KMS-11 (cell line): ENCODE results near the gene TDRD7.

Source experiments
- H2AFZ ChIP-seq: fragments of 200-600 bp; sonication (generic); 2 replicates; pipeline ENCODE4 v1.6.1; 2016; ENCODE audit warnings: antibody characterized with exemption, mixed run types, low read depth
- H3K27ac ChIP-seq: fragments of 200-600 bp; sonication (generic); 2 replicates; pipeline ENCODE4 v1.6.1; 2016; ENCODE audit warnings: mild to moderate bottlenecking, mixed run types
- H3K27me3 ChIP-seq: fragments of 200-600 bp; sonication (generic); 2 replicates; pipeline ENCODE4 v1.6.1; 2017; ENCODE audit warnings: mild to moderate bottlenecking, low read depth, mixed run types, moderate library complexity; ENCODE audit not compliant: insufficient read depth
- H3K36me3 ChIP-seq: fragments of 200-600 bp; sonication (generic); 2 replicates; pipeline ENCODE4 v1.6.1; 2017; ENCODE audit warnings: mild to moderate bottlenecking, mixed run types; ENCODE audit not compliant: insufficient read depth
- H3K4me1 ChIP-seq: fragments of 200-600 bp; sonication (generic); 2 replicates; pipeline ENCODE4 v1.6.1; 2016; ENCODE audit warnings: mild to moderate bottlenecking, low read depth, mixed run types; ENCODE audit not compliant: poor library complexity, severe bottlenecking
- H3K4me2 ChIP-seq: fragments of 200-600 bp; sonication (generic); 2 replicates; pipeline ENCODE4 v1.7.0; 2016; ENCODE audit warnings: mild to moderate bottlenecking, mixed run types
- H3K4me3 ChIP-seq: fragments of 200-600 bp; sonication (generic); IDR thresholded peaks from 2 replicates; pipeline ENCODE4 v1.6.1; 2017; ENCODE audit warnings: low read depth, low read length, mixed read lengths; ENCODE audit not compliant: insufficient read depth
- H3K79me2 ChIP-seq: fragments of 200-600 bp; sonication (generic); 2 replicates; pipeline ENCODE4 v1.6.1; 2016; ENCODE audit warnings: low read depth, mixed run types; ENCODE audit not compliant: insufficient read depth
- H3K9ac ChIP-seq: fragments of 200-600 bp; sonication (generic); 2 replicates; pipeline ENCODE4 v1.6.1; 2016; ENCODE audit warnings: mild to moderate bottlenecking, mixed run types
- H4K20me1 ChIP-seq: fragments of 200-600 bp; sonication (generic); 2 replicates; pipeline ENCODE4 v1.6.1; 2016; ENCODE audit warnings: mild to moderate bottlenecking, mixed run types; ENCODE audit not compliant: insufficient read depth
- CTCF ChIP-seq: fragments of 200-600 bp; sonication (generic); conservative IDR thresholded peaks from 2 replicates; pipeline ENCODE4 v1.6.1; 2017; ENCODE audit warnings: low read depth, mild to moderate bottlenecking, antibody characterized with exemption, low read length, moderate library complexity, mixed read lengths

TDRD7 gene

GRCh38 chr9:97386733-97387503, 25.0 kb upstream of the TDRD7 start:
- no peak overlapping the region for H3K4me3 ChIP-seq
- no peak overlapping the region for H3K27ac ChIP-seq
- peaks cover 16% of the 10 kb centered on the region for H3K4me1 ChIP-seq
- no peak overlapping the region for H2AFZ ChIP-seq
- no peak overlapping the region for H3K9ac ChIP-seq
- TF ChIP-seq CTCF, result peak; percentile 99
- no peaks in the 10 kb centered on the region for H4K20me1 ChIP-seq
- H3K4me2 ChIP-seq, result no peak overlapping the region
- H3K36me3 ChIP-seq, result no peaks in the 10 kb centered on the region
- H3K27me3 ChIP-seq, result no peaks in the 10 kb centered on the region
- H3K79me2 ChIP-seq, result no peaks in the 10 kb centered on the region

GRCh38 chr9:97387504-97387886, 24.4 kb upstream of the TDRD7 start:
- no peak overlapping the region for H3K4me3 ChIP-seq

GRCh38 chr9:97387936-97388684, 23.8 kb upstream of the TDRD7 start:
- Histone ChIP-seq H3K4me1 (peaks cover 16% of the 10 kb centered on the region), H3K27me3 (no peaks in the 10 kb centered on the region), H3K4me2 (no peak overlapping the region), H4K20me1 (no peaks in the 10 kb centered on the region), H3K9ac (no peak overlapping the region), H3K27ac (no peak overlapping the region), H3K4me3 (no peak overlapping the region), H2AFZ (peak overlapping the region; percentile 12; the same call in 1 of the 2 replicates), H3K79me2 (no peaks in the 10 kb centered on the region), H3K36me3 (no peaks in the 10 kb centered on the region)
- no peak for TF ChIP-seq CTCF

More at GRCh38 chr9:97387504-97387886, 24.4 kb upstream of the TDRD7 start:
- peaks cover 16% of the 10 kb centered on the region for H3K4me1 ChIP-seq
- no peaks in the 10 kb centered on the region for H4K20me1 ChIP-seq
- H3K9ac ChIP-seq, result no peak overlapping the region
- no peak overlapping the region for H2AFZ ChIP-seq
- TF ChIP-seq CTCF, result no peak
- H3K36me3 ChIP-seq, result no peaks in the 10 kb centered on the region
- no peaks in the 10 kb centered on the region for H3K79me2 ChIP-seq
- no peak overlapping the region for H3K4me2 ChIP-seq
- H3K27me3 ChIP-seq, result no peaks in the 10 kb centered on the region
- H3K27ac ChIP-seq, result no peak overlapping the region

GRCh38 chr9:97388721-97389238, 23.1 kb upstream of the TDRD7 start:
- peak overlapping the region; percentile 12; the same call in 1 of the 2 replicates for H2AFZ ChIP-seq
- no peaks in the 10 kb centered on the region for H3K79me2 ChIP-seq
- H3K4me1 ChIP-seq, result peaks cover 16% of the 10 kb centered on the region
- H3K27me3 ChIP-seq, result no peaks in the 10 kb centered on the region
- no peak overlapping the region for H3K9ac ChIP-seq
- no peak overlapping the region; the same call in 1 of the 2 replicates for H3K4me2 ChIP-seq
- no peaks in the 10 kb centered on the region for H4K20me1 ChIP-seq
- no peak overlapping the region for H3K27ac ChIP-seq
- TF ChIP-seq CTCF, result no peak
- no peaks in the 10 kb centered on the region for H3K36me3 ChIP-seq
- no peak overlapping the region for H3K4me3 ChIP-seq
